SKM-1 treated with dmso at 0.1 percent for 144 hours (cell line): ENCODE data around the gene EMX1.
"Not testable (repeated sequence)": the region's sequence is repeated elsewhere in the genome, so short reads cannot be mapped to it uniquely, and the experiment has no call there.

Experiments used
- DNase-seq: peaks from one replicate; lab custom pipeline; 2025; ENCODE audit not compliant: unreplicated experiment; lab: John Stamatoyannopoulos, UW

EMX1 gene

GRCh38 chr2:72900191-72900825 is 17.0 kb upstream of the EMX1 start:
- DNase-seq: no peak

GRCh38 chr2:72901426-72901825 is 15.9 kb upstream of the EMX1 start:
- DNase-seq: no peak

- DNase-seq: not testable (repeated sequence)
These were observed 9.9 kb upstream of the EMX1 start for GRCh38 chr2:72907369-72907768.

- no peak for DNase-seq
These were observed 8.6 kb upstream of the EMX1 start for GRCh38 chr2:72908741-72909140.

- DNase-seq: no peak
These were observed 6.1 kb upstream of the EMX1 start for GRCh38 chr2:72911256-72911655.

- no peak for DNase-seq
These were observed 3.7 kb upstream of the EMX1 start for GRCh38 chr2:72913486-72914205.

GRCh38 chr2:72914206-72914559 is 3.1 kb upstream of the EMX1 start:
- no peak for DNase-seq

- DNase-seq: no peak
These were observed 2.6 kb upstream of the EMX1 start for GRCh38 chr2:72914589-72915319.

- no peak for DNase-seq
These were observed 1.9 kb upstream of the EMX1 start for GRCh38 chr2:72915320-72915906.

- no peak for DNase-seq
These were observed 1.2 kb upstream of the EMX1 start for GRCh38 chr2:72915907-72916742.

GRCh38 chr2:72916743-72917137 is 579 bp upstream of the EMX1 start:
- DNase-seq: no peak

GRCh38 chr2:72917877-72918553 is 696 bp downstream of the EMX1 start:
- DNase-seq: no peak

GRCh38 chr2:72919414-72920317 is 2.3 kb downstream of the EMX1 start:
- no peak for DNase-seq

GRCh38 chr2:72920318-72921087 is 3.2 kb downstream of the EMX1 start:
- DNase-seq: no peak

GRCh38 chr2:72921088-72921851 is 4.0 kb downstream of the EMX1 start:
- DNase-seq: no peak

- DNase-seq: no peak
These were observed 4.5 kb downstream of the EMX1 start for GRCh38 chr2:72921853-72922252.

GRCh38 chr2:72923833-72924352 is 6.6 kb downstream of the EMX1 start:
- DNase-seq: no peak
